Fibroblast of the aortic adventitia (primary cell): ENCODE data around the gene FAM98A. TPM values are rescaled to one million over a fixed set of nuclear protein-coding genes. Genes with fewer than 3 reads are reported as not detected.

ENCODE experiments used
- DNase-seq: peaks from one replicate; pipeline ENCODE4 v3.0.0-alpha.2; 2010; ENCODE audit warnings: low read depth
- H3K4me3 ChIP-seq: 2 replicates; pipeline ENCODE4 v1.5.1; 2011; ENCODE audit warnings: low read depth, mild to moderate bottlenecking, control low read depth, low read length, moderate library complexity
- total RNA-seq: library from RNA; depleted of rRNA; stranded (reverse); fragments of >200 nt; gene quantifications from 2 replicates; pipeline ENCODE4 v1.2.3, GENCODE V29; 2012; ENCODE audit warnings: low replicate concordance
- TF ChIP-seq, protein P1 (sequence below): IDR thresholded peaks from 2 replicates; pipeline ENCODE4 v1.5.1; 2011; ENCODE audit warnings: mild to moderate bottlenecking, low read length, control low read depth, inconsistent platforms; ENCODE audit not compliant: insufficient read depth

FAM98A gene
- total RNA-seq, 1 donor, result 58.7 TPM

DNA sequence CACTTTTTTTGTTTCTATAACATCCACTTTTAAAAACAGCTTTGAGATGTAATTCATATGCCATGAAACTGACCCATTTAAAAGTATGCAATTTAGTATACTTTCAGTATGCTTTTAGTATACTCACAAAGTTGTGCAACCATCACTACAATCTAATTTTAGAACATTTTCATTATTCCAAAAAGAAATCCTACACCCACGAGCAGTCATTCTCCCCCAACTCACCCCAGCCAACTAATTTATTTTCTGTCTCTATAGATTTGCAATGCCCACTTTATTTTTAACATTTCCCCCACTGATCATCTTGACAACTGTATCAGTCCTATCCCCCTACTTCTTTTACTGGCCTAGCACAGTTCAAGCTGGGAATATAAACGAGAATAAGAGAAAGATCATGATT is 39.1 kb downstream of the FAM98A start:
- no peak for DNase-seq
- TF ChIP-seq, protein P1, sequence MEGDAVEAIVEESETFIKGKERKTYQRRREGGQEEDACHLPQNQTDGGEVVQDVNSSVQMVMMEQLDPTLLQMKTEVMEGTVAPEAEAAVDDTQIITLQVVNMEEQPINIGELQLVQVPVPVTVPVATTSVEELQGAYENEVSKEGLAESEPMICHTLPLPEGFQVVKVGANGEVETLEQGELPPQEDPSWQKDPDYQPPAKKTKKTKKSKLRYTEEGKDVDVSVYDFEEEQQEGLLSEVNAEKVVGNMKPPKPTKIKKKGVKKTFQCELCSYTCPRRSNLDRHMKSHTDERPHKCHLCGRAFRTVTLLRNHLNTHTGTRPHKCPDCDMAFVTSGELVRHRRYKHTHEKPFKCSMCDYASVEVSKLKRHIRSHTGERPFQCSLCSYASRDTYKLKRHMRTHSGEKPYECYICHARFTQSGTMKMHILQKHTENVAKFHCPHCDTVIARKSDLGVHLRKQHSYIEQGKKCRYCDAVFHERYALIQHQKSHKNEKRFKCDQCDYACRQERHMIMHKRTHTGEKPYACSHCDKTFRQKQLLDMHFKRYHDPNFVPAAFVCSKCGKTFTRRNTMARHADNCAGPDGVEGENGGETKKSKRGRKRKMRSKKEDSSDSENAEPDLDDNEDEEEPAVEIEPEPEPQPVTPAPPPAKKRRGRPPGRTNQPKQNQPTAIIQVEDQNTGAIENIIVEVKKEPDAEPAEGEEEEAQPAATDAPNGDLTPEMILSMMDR, result no peak
- H3K4me3 ChIP-seq, result no peak overlapping the region

DNA sequence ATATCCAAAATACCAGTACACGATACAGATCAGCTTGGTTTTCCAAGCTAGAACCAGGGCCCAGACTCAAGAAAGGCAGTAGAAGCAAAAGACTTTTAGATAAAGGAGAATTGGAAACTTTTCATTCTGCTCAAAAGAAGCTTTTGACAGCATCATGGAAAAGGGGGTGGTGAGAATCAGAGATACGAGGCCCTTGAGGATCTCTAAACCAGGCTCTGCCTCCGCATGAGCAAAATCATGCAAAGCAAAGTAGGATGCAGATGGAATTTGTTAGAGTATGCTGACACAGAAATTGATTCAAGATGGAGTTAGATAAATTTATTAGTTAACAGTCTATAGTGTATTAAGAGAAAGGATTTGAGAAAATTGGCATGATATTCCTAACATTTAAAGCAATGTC is 39.8 kb downstream of the FAM98A start:
- no peak overlapping the region for H3K4me3 ChIP-seq
- DNase-seq, result no peak
- TF ChIP-seq, protein P1, result no peak

DNA sequence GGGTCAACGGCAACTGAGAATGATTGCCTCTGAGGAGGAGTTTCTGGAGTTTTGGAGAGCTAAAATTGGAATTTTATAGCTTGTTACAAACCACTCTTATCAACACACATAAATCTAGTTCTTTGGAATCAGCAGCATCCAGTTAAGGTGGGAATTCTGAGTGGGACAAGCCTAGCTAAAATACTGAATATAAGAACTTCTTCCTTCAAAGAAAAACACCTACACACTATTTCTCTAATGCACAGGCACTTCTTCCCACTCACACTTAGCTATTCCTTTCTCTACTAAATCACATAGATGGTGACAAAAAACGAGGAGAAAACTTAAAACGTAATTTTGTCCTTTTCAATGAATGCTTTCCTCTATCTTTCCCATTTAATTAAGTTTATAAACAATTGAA is 43.4 kb downstream of the FAM98A start:
- TF ChIP-seq, protein P1, result no peak
- no peak for DNase-seq
- no peak overlapping the region for H3K4me3 ChIP-seq

DNA sequence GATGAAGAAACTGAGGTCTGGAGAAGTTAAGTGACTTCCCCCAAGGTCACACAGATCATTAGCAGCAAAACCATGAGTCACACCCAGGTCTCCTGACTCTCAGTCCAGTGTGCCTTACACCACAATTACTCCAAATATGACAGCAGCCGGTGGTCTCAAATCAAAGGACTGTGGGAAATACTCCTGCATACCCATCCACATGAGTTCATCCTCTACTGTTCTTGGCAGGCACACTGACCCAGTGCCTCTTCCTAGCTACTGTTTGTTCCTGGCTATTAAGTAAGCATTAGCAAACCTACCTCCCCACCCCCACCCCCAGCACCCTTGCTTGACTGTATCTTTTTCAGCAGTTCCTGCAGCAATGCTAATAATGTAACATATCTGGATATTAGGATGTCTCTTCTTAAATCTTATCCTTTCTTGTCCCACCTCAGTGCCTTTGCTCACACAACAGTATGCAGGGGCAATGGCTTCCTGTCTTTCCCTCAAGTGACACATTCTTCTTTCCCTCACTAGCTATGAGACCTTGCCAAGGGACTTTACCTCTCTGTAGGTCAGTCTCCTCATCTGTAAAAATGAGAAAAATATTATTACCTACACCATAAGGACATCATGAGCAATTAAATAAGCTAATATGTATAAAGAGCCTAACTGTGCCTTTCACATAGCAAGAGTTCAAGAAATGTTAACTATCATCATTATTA is 46.2 kb downstream of the FAM98A start:
- no peak for DNase-seq
- H3K4me3 ChIP-seq, result no peak overlapping the region
- TF ChIP-seq, protein P1, result no peak

DNA sequence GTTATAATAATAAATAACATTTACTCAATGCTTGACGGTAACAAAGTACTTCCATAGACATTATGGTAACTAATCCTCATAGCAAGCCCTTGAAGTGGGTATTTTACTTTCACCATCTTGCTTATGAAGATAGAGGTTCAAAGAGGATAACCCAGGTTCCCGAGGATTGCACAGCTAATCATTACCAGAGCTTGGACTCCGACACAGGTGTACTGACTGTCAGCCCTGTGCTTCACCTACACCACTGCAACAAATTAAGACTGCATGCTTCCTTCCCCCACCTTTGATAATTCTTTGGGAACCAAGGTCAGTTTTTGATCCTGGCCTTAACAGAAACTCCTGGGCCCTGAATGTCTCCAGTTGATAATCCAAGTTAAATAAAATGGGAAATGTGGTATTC is 48.9 kb downstream of the FAM98A start:
- no peak for DNase-seq
- no peak overlapping the region for H3K4me3 ChIP-seq
- TF ChIP-seq, protein P1, result no peak

DNA sequence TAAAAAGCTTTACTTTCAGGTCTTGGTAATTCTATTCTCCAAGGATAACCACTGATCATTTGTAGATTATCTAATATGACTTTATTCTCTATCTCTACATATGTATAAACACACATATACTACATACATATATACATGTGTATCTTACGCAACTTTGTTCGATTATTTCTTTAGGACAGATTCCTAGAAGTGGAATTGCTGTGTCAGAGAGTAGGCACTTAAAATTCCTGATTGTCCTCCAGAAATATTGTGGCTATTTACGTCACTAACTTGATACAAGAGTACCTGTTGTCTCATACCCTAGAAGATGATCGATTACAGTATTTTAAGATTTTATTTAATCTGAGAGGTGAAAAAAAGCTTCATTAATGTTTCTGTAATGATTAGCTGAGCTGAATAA is 57.9 kb downstream of the FAM98A start:
- no peak for DNase-seq
- no peak overlapping the region for H3K4me3 ChIP-seq
- TF ChIP-seq, protein P1, result no peak

DNA sequence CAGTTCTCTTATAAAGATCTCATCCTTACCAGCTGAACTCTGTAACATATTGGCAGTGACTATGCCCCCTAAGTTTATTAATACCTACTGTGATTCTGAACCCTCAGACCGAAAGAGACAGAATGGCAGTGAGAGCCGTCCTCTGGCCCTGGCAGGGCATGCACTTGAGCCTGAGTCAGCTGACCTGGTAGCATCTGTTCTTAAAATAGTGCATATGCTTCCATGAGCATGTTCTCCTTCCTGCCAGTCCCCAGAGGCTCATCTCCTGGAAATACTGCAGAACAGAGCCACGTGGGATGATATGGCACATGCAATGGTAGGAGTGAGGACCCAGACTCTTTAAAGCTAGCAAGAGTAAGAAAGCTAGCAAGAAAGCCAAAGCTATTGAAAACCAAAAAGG is 63.7 kb downstream of the FAM98A start:
- TF ChIP-seq, protein P1, result no peak
- DNase-seq, result no peak
- H3K4me3 ChIP-seq, result no peak overlapping the region
